Esophagus muscularis mucosa (tissue), 4 donors: ENCODE results near the gene HSPA4. TPM values are rescaled to one million over a fixed set of nuclear protein-coding genes. Genes with fewer than 3 reads are reported as not detected.

Experiments
- DNase-seq: peaks from one replicate; pipeline ENCODE4 v3.0.0-alpha.2; 2017; ENCODE audit errors: extremely low spot score
- H3K27ac ChIP-seq, 4 donors: fragments of 200-600 bp; sonication (generic); replicated peaks in 1 of 4; 1 replicate in 3 of 4; 2 replicates in 1 of 4; pipeline ENCODE4 v1.5.1; 2016 to 2019; ENCODE audit warnings: mild to moderate bottlenecking in 1 of 4
- H3K27me3 ChIP-seq, 4 donors: fragments of 200-600 bp; sonication (generic); one replicate each; pipeline versions ENCODE4 v1.5.1 to v1.6.0; 2016 to 2019
- H3K36me3 ChIP-seq, 4 donors: fragments of 200-600 bp; sonication (generic); one replicate each; pipeline ENCODE4 v1.5.1; 2016 to 2019
- H3K4me1 ChIP-seq, 4 donors: fragments of 200-600 bp; sonication (generic); one replicate each; pipeline ENCODE4 v1.5.1; 2016 to 2019
- H3K4me3 ChIP-seq, 4 donors: fragments of 200-600 bp; sonication (generic); 1 replicate in 2 of 4; 2 replicates in 2 of 4; pipeline ENCODE4 v1.5.1; 2016 to 2019; ENCODE audit warnings: mild to moderate bottlenecking in 4 of 4, moderate library complexity in 1 of 4
- H3K9me3 ChIP-seq, 4 donors: fragments of 200-600 bp; sonication (generic); 1 replicate in 3 of 4; 2 replicates in 1 of 4; pipeline ENCODE4 v1.5.1; 2016 to 2019
- EP300 ChIP-seq: sonication (generic); formaldehyde crosslinking; IDR thresholded peaks from one replicate; pipeline ENCODE4 v1.6.1; 2017; ENCODE audit warnings: antibody characterized with exemption
- POLR2A ChIP-seq: fragments of 450-650 bp; IDR thresholded peaks from one replicate; pipeline ENCODE4 v1.6.1; 2017; ENCODE audit warnings: antibody characterized with exemption, moderate library complexity, mild to moderate bottlenecking, low read depth
- POLR2AphosphoS5 ChIP-seq, 2 donors: sonication (generic); formaldehyde crosslinking; IDR thresholded peaks; one replicate each; pipeline ENCODE4 v1.6.1; 2017; ENCODE audit warnings: antibody characterized with exemption in 2 of 2
- WGBS: methylation state at CpG from one replicate; pipeline ENCODE4 v1.1.5; 2018; 5-methylcytosine and 5-hydroxymethylcytosine counted together
- intact Hi-C: fragments of 100-400 bp; cut with DNase I; formaldehyde crosslinking; loops from one replicate; pipeline ENCODE4 v1.15.1; 2023
- total RNA-seq, 4 donors: library from RNA; depleted of rRNA; stranded (reverse); fragments of >200 nt; gene quantifications; one replicate each; pipeline versions ENCODE4 v1.1.0 to v1.2.1, GENCODE V29; 2016
- TF ChIP-seq, protein P1 (sequence below), 3 experiments: fragments of 200-600 bp in 2 of 3; fragments of 450-650 bp in 1 of 3; sonication (generic) in 2 of 3; IDR thresholded peaks; one replicate each; pipeline ENCODE4 v1.5.1; 2017 to 2019; ENCODE audit warnings: antibody characterized with exemption in 3 of 3, mild to moderate bottlenecking in 2 of 3, moderate library complexity in 1 of 3

The HSPA4 gene
- total RNA-seq, 4 donors from 2014 or later = 54.1 to 65.2 (median 55.3) TPM

DNA sequence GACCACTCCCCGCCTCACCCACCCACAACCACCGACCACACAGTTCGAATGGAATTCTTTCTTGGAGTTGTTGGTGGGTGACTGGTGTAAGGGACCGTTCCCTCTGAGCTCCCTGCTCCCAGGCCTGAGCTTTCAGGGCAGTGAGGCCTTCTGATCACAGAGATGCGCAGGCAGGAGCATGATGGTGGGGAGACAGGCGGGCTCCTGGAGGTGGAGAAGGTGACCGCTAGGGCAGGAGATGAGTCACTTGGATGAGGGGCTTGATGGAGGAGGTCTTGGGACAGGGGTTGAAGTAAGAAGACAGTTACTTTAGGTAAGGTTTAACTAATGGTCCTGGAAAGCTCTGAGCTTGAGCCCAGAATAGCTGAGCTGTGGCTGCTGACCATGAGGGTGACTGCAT is 88.5 kb downstream of the HSPA4 start:
- WGBS = 94% methylated on average over 7 of the region's 7 CpGs
- H3K27me3 ChIP-seq = peaks cover 0 to 20% (median 0%) of the 10 kb centered on the region in 4 donors
- TF ChIP-seq POLR2AphosphoS5 (IDR thresholded peaks at IDR 0.05) (no peak), POLR2A (no peak), EP300 (no peak)
- intact Hi-C loops = no loop called here
- H3K4me3 ChIP-seq = no peak overlapping the region
- H3K27ac ChIP-seq = no peak overlapping the region
- H3K9me3 ChIP-seq = no peaks in the 10 kb centered on the region
- no peaks in the 10 kb centered on the region for H3K36me3 ChIP-seq
- DNase-seq = no peak
- H3K4me1 ChIP-seq = no peaks in the 10 kb centered on the region

DNA sequence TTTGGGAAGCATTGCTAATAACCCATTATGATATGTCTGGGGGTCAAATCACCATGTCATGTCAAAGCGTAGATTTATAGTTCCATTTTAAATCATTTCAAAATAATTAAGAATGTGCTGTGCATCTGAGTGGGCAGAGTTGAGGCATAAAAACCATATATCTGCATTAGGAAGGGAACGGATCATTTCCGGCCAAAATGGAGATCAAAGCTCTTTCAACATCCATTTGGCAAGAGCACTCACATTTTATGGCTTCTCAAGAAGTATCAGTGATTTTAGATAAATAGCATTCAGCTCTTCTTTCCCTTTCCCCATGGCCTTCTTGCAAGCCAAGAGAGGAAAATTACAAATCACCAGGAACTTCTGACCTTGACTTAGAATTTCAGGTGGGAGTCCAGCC is 89.9 kb downstream of the HSPA4 start:
- no peaks in the 10 kb centered on the region for H3K9me3 ChIP-seq
- no peaks in the 10 kb centered on the region for H3K36me3 ChIP-seq
- WGBS = 84% methylated on average over 3 of the region's 3 CpGs
- intact Hi-C loops = no loop called here
- DNase-seq = peak; percentile 14
- no peak overlapping the region for H3K4me3 ChIP-seq
- H3K27me3 ChIP-seq = peaks cover 0 to 20% (median 0%) of the 10 kb centered on the region in 4 donors
- no peaks in the 10 kb centered on the region for H3K4me1 ChIP-seq
- H3K27ac ChIP-seq = no peak overlapping the region
- TF ChIP-seq EP300 = no peak
- no peak for TF ChIP-seq POLR2A
- TF ChIP-seq POLR2AphosphoS5 (IDR thresholded peaks at IDR 0.05) = no peak
- TF ChIP-seq, protein P1, sequence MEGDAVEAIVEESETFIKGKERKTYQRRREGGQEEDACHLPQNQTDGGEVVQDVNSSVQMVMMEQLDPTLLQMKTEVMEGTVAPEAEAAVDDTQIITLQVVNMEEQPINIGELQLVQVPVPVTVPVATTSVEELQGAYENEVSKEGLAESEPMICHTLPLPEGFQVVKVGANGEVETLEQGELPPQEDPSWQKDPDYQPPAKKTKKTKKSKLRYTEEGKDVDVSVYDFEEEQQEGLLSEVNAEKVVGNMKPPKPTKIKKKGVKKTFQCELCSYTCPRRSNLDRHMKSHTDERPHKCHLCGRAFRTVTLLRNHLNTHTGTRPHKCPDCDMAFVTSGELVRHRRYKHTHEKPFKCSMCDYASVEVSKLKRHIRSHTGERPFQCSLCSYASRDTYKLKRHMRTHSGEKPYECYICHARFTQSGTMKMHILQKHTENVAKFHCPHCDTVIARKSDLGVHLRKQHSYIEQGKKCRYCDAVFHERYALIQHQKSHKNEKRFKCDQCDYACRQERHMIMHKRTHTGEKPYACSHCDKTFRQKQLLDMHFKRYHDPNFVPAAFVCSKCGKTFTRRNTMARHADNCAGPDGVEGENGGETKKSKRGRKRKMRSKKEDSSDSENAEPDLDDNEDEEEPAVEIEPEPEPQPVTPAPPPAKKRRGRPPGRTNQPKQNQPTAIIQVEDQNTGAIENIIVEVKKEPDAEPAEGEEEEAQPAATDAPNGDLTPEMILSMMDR (IDR thresholded peaks at IDR 0.05) = no peak

DNA sequence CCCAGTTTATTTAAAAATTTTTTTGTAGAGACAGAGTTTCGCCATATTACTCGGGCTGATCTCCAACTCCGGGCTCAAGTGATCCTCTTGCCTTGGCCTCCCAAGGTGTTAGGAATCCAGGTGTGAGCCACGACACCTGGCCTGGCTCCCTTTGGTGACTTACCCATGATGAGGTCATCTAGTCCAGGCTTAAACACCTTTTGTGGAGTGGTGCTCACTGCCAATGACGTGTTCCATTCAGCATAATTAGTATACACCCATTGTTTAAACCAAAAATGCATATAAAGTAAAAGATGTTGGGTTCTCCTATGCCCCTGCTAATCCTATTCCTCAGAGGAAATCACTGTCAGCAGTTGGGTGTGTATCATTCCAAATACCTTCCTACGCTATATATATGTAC is 91.0 kb downstream of the HSPA4 start:
- Histone ChIP-seq H3K9me3 (no peaks in the 10 kb centered on the region), H3K4me1 (no peaks in the 10 kb centered on the region), H3K27ac (no peak overlapping the region), H3K27me3 (peaks cover 0 to 20% (median 0%) of the 10 kb centered on the region in 4 donors), H3K4me3 (no peak overlapping the region), H3K36me3 (no peaks in the 10 kb centered on the region)
- WGBS = 93% methylated on average over 4 of the region's 6 CpGs
- intact Hi-C loops = no loop called here
- no peak for DNase-seq
- TF ChIP-seq POLR2A (no peak), POLR2AphosphoS5 (IDR thresholded peaks at IDR 0.05) (no peak), EP300 (no peak)
- TF ChIP-seq, protein P1 (IDR thresholded peaks at IDR 0.05) = no peak

DNA sequence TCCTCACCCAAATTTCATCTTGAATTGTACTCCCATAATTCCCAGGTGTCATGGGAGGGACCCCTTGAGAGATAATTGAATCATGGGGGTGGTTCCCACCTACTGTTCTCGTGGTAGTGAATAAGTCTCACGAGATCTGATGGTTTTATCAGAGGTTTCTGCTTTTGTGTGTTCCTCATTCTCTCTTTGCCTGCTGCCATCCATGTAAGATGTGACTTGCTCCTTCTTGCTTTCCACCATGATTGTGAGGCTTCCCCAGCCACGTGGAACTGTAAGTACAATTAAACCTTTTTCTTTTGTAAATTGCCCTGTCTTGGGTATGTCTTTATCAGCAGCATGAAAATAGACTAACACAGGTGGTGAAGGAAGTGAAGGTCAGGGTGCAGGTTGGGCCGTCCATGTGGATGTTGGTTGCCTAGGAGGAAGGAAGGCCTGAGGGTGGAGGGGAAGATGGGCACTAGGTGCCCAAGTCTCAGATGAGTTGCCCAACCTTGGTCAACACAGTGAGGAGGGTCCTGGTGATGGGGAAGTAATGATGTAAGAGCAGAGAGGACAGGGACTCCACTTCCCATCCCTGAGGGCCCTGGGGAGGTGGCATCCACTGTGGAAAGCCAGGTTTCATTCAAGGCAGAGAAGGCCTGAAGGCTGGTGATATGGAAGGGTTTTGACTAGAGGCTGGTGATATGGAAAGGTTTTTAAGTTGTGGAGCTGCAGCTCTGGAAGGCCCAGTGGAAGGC is 92.6 kb downstream of the HSPA4 start:
- no peaks in the 10 kb centered on the region for H3K9me3 ChIP-seq
- intact Hi-C loops = no loop called here

DNA sequence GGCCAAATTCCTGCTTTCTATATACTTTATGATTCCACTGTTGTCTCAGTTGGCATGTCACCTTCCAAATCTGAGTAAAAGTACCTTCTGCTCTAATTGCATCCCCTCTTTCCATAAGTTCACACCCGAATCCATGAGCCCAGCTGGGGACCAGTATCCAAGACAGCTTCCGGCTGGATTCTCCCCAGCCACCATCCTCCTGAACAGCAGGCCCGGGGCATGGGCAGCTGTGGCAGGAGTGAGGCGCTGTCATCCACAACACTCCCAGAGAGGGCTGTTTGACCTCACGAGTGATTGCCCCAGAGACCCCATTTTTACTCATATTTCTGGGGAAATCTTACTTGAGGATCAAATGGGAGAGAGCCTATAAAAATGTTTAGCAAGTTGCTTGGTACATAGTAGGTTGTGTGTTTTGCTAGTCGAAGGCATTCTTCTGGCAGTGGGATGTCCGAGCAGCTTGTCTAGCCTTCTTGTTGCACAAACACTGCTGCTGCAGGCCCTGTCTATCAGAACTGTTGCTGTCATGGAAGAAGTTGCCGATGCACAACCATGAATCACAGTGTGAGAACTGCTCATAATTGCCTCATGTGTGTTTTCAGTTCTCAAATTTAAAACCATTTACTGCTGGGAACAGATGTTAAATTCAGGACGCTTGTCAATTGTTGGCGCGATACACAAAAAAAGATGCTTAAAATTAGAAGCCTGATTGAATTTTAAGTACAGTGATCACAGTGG is 93.8 kb downstream of the HSPA4 start:
- WGBS = 79% methylated on average over 11 of the region's 11 CpGs
- Histone ChIP-seq H3K4me1 (no peaks in the 10 kb centered on the region), H3K36me3 (no peaks in the 10 kb centered on the region), H3K27ac (no peak overlapping the region), H3K27me3 (peaks cover 0 to 12% (median 0%) of the 10 kb centered on the region in 4 donors), H3K4me3 (no peak overlapping the region), H3K9me3 (no peaks in the 10 kb centered on the region)
- TF ChIP-seq POLR2A = no peak
- TF ChIP-seq EP300 = no peak
- no peak for TF ChIP-seq POLR2AphosphoS5 (IDR thresholded peaks at IDR 0.05)
- TF ChIP-seq, protein P1 (IDR thresholded peaks at IDR 0.05) = no peak
- intact Hi-C loops = no loop called here
- peak; percentile 77 for DNase-seq

More for the DNA sequence above, 92.6 kb downstream of the HSPA4 start:
- Histone ChIP-seq H3K27ac (no peak overlapping the region), H3K36me3 (no peaks in the 10 kb centered on the region), H3K27me3 (peaks cover 0 to 20% (median 0%) of the 10 kb centered on the region in 4 donors), H3K4me3 (no peak overlapping the region), H3K4me1 (no peaks in the 10 kb centered on the region)
- TF ChIP-seq, protein P1 (IDR thresholded peaks at IDR 0.05) = no peak
- TF ChIP-seq EP300 = no peak
- WGBS = 72% methylated on average over 4 of the region's 4 CpGs
- DNase-seq = peak; percentile 62
